ENCODE data around the gene ELL. TPM values are rescaled to one million over a fixed set of nuclear protein-coding genes. Genes with fewer than 3 reads are reported as not detected.

ELL gene
- total RNA-seq, 1 experiment from 2014 or later: 21.0 TPM

DNA sequence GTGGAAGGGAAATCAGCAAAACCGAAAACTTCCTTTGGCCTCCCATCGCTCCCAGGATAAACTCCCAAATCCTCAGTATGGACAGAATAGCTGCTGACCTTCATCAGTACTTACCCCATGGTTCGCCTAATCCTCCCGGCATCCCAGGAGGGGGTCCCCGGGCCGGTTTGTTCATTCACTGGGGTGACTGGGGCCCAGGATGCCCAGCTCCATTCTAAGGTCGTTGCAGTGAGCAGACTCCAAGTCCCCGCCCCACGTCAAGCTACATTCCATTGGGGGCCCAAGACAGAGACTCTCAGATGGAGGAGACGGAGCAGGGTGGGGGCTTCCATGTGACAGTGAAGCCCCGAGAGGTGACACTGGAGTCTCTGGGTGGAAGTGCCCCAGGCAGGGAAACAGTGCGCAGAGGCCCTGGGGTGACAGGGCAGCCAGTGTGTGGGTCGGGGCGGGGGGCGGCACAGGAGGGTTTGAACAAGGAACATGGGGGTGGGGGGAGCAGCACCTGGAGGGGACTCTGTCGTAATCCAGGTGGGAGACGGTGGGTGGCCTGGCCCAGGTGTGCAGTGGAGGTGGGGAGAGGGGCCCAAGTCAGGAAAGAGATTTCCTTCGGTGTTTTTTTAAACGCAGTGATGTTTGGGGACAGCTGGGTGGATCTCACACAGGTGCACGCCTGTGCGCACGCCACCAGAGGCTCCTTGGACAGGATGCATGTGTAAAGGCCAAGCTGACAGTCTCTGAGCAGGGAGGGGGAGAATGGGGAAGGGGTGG is 97.6 kb downstream of the ELL start:
- Histone ChIP-seq H3K4me2 (ENCODE audit: low read length) (no peak overlapping the region), H3K9me2 (replicated peaks; ENCODE audit: low read length) (no peaks in the 10 kb centered on the region), H3K27me3 (ENCODE audit: low read length) (no peaks in the 10 kb centered on the region), H3K9me3 (ENCODE audit: low read length) (no peaks in the 10 kb centered on the region), H3F3A (ENCODE audit: low read length, unreplicated experiment) (no peaks in the 10 kb centered on the region), H3K79me2 (ENCODE audit: low read length) (peaks cover 51% of the 10 kb centered on the region), H3K27ac (ENCODE audit: low read length) (no peak overlapping the region), H3K9ac (ENCODE audit: low read length) (no peak overlapping the region), H4K20me1 (ENCODE audit: low read length) (peaks cover 11% of the 10 kb centered on the region; the same call in 1 of the 2 replicates), H2AFZ (ENCODE audit: low read length) (no peak overlapping the region), H3K4me1 (ENCODE audit: insufficient read depth, low read length) (peaks cover 13% of the 10 kb centered on the region), H3K36me3 (ENCODE audit: low read depth, low read length) (no peaks in the 10 kb centered on the region), H3K4me3 (ENCODE audit: low read length) (no peak overlapping the region)
- intact Hi-C loops (cut with micrococcal nuclease): no loop called here
- no TSS peak for BruUV-seq (replicated peaks)
- ChIA-PET POLR2A (ENCODE audit: unreplicated experiment) (no interaction called here), CTCF (interaction anchor here (0.6 kb wide), 1 partner anchor 72 kb away, joined by 4 read pairs; no protein-coding TSS in a partner anchor)
- no peak for DNase-seq
- TF ChIP-seq, protein P1, sequence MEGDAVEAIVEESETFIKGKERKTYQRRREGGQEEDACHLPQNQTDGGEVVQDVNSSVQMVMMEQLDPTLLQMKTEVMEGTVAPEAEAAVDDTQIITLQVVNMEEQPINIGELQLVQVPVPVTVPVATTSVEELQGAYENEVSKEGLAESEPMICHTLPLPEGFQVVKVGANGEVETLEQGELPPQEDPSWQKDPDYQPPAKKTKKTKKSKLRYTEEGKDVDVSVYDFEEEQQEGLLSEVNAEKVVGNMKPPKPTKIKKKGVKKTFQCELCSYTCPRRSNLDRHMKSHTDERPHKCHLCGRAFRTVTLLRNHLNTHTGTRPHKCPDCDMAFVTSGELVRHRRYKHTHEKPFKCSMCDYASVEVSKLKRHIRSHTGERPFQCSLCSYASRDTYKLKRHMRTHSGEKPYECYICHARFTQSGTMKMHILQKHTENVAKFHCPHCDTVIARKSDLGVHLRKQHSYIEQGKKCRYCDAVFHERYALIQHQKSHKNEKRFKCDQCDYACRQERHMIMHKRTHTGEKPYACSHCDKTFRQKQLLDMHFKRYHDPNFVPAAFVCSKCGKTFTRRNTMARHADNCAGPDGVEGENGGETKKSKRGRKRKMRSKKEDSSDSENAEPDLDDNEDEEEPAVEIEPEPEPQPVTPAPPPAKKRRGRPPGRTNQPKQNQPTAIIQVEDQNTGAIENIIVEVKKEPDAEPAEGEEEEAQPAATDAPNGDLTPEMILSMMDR (conservative IDR thresholded peaks at IDR 0.05; ENCODE audit: low read depth, low read length): no peak
- no peak for TF ChIP-seq EZH2phosphoT487 (IDR thresholded peaks at IDR 0.05; ENCODE audit: borderline replicate concordance, low read length)
- ATAC-seq: no peak

DNA sequence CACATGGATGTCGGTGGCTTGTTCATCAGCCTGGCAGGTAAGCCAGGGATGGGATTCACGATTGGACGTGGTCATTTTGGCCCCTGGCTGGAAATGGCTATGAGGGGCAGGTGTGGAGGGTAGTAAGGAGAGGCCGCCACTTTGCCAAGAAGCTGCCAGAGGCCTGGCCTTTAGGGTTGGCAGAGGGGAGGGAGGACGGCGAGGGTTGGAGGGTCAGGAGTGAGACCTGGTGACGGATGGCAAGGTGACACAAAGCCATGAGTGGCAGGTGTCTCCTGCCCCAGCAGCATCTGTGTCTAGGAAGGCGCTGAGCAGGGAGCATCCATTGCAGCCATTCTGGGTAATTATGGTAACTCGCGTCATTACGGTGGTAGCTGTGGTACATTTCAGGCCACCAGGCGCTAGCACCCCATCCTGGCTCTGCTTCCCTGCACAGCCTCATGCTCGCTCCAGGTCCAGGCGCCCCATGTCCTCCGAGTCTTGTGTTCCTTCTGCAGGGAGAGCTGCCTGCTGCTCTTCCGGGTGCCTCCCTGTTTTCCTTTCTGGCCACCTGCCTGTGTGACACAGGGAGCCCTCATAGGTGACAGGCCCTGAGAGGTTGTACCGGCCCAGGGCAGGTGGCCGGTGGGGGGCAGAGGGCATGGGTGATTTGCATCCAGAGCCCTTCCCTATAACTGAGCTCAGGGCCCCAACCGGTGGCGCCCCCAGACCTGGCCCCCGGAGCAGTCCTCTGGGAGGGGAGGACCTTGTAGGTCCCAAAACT is 98.4 kb downstream of the ELL start:
- H3K4me1 ChIP-seq (ENCODE audit: insufficient read depth, low read length): peaks cover 19% of the 10 kb centered on the region
- H3K4me3 ChIP-seq (ENCODE audit: low read length): no peak overlapping the region
- no peak overlapping the region for H2AFZ ChIP-seq (ENCODE audit: low read length)
- ATAC-seq (no peak), DNase-seq (no peak)
- BruUV-seq (replicated peaks): no TSS peak
- intact Hi-C loops (cut with micrococcal nuclease): no loop called here
- POLR2A ChIA-PET (ENCODE audit: unreplicated experiment): no interaction called here
- no peaks in the 10 kb centered on the region for H3K9me3 ChIP-seq (ENCODE audit: low read length)
- no peaks in the 10 kb centered on the region for H3F3A ChIP-seq (ENCODE audit: low read length, unreplicated experiment)
- no peaks in the 10 kb centered on the region for H3K9me2 ChIP-seq (replicated peaks; ENCODE audit: low read length)
- no peaks in the 10 kb centered on the region for H3K27me3 ChIP-seq (ENCODE audit: low read length)
- TF ChIP-seq, protein P1 (conservative IDR thresholded peaks at IDR 0.05; ENCODE audit: low read depth, low read length): no peak
- TF ChIP-seq EZH2phosphoT487 (IDR thresholded peaks at IDR 0.05; ENCODE audit: borderline replicate concordance, low read length) (no peak), EZH2 (IDR thresholded peaks at IDR 0.05; ENCODE audit: low read length, unreplicated experiment) (no peak)
- no peak overlapping the region for H3K4me2 ChIP-seq (ENCODE audit: low read length)
- H3K27ac ChIP-seq (ENCODE audit: low read length): no peak overlapping the region
- H3K9ac ChIP-seq (ENCODE audit: low read length): no peak overlapping the region
- CTCF ChIA-PET: interaction anchor here (0.6 kb wide), 1 partner anchor 73 kb away, joined by 4 read pairs; no protein-coding TSS in a partner anchor
- H4K20me1 ChIP-seq (ENCODE audit: low read length): peaks cover 11% of the 10 kb centered on the region; the same call in 1 of the 2 replicates
- H3K79me2 ChIP-seq (ENCODE audit: low read length): peaks cover 51% of the 10 kb centered on the region
- H3K36me3 ChIP-seq (ENCODE audit: low read depth, low read length): no peaks in the 10 kb centered on the region

Measured in PC-3 (cell line).